Naive thymus-derived CD4-positive, alpha-beta T cell (primary cell): ENCODE data around the gene KCTD3. TPM values are rescaled to one million over a fixed set of nuclear protein-coding genes. Genes with fewer than 3 reads are reported as not detected.

Experiments
- ATAC-seq: fragments of 150-1000 bp; cut with Tn5 transposase; 2 replicates; pipeline ENCODE4 v1.10.0; 2021; ENCODE audit warnings: mild to moderate bottlenecking, moderate library complexity
- CTCF ChIA-PET: fragments of 350-600 bp; sonication (Branson Sonifier 250); formaldehyde crosslinking; loops from one replicate; lab custom pipeline; 2021; ENCODE audit warnings: antibody characterized with exemption; lab: Charles Lee
- POLR2A ChIA-PET: fragments of 350-600 bp; sonication (Branson Sonifier 250); formaldehyde crosslinking; loops from one replicate; lab custom pipeline; 2021; ENCODE audit warnings: antibody characterized with exemption, inconsistent platforms; lab: Charles Lee
- DNase-seq, 9 donors: peaks; one replicate each; pipeline versions ENCODE4 v3.0.0 to v3.0.0-alpha.2; 2020 to 2022; ENCODE audit warnings: mixed read lengths in 1 of 9
- H3K27ac ChIP-seq: one replicate; pipeline ENCODE4 v1.7.0; 2013; ENCODE audit warnings: mild to moderate bottlenecking, low read depth, low read length, moderate library complexity
- H3K27me3 ChIP-seq, 2 donors: one replicate each; pipeline ENCODE4 v1.7.0; 2013; ENCODE audit warnings: low read length in 2 of 2, mild to moderate bottlenecking in 2 of 2, moderate library complexity in 2 of 2; ENCODE audit not compliant: control insufficient read depth in 2 of 2, insufficient read depth in 2 of 2
- H3K36me3 ChIP-seq, 3 experiments: 1 replicate in 2 of 3; 2 replicates in 1 of 3; pipeline ENCODE4 v1.7.0; 2013; ENCODE audit warnings: low read length in 3 of 3, mild to moderate bottlenecking in 3 of 3, moderate library complexity in 1 of 3; ENCODE audit not compliant: insufficient read depth in 3 of 3, control insufficient read depth in 2 of 3
- H3K4me1 ChIP-seq, 2 donors: one replicate each; pipeline ENCODE4 v1.7.0; 2013; ENCODE audit warnings: low read length in 2 of 2, mild to moderate bottlenecking in 2 of 2, moderate library complexity in 1 of 2; ENCODE audit not compliant: control insufficient read depth in 2 of 2, insufficient read depth in 2 of 2
- H3K4me3 ChIP-seq: 2 replicates; pipeline ENCODE4 v1.7.0; 2013; ENCODE audit warnings: mild to moderate bottlenecking, low read length
- H3K9me3 ChIP-seq, 3 experiments: 1 replicate in 2 of 3; 2 replicates in 1 of 3; pipeline ENCODE4 v1.7.0; 2013; ENCODE audit warnings: low read length in 3 of 3; ENCODE audit not compliant: control insufficient read depth in 2 of 3
- H3K27ac Mint-ChIP-seq, 9 donors: one replicate each; pipeline ENCODE4 v1.8.0; 2020 to 2022; ENCODE audit warnings: mixed read lengths in 9 of 9, mild to moderate bottlenecking in 8 of 9, moderate library complexity in 5 of 9, inconsistent platforms in 2 of 9
- H3K27me3 Mint-ChIP-seq, 5 donors: one replicate each; pipeline ENCODE4 v1.8.0; 2021 to 2022; ENCODE audit warnings: mixed read lengths in 5 of 5, mild to moderate bottlenecking in 1 of 5
- H3K36me3 Mint-ChIP-seq, 5 donors: one replicate each; pipeline ENCODE4 v1.8.0; 2020 to 2022; ENCODE audit warnings: mixed read lengths in 5 of 5, mild to moderate bottlenecking in 3 of 5, inconsistent platforms in 1 of 5
- H3K4me1 Mint-ChIP-seq, 7 donors: one replicate each; pipeline ENCODE4 v1.8.0; 2020 to 2022; ENCODE audit warnings: mixed read lengths in 7 of 7, mild to moderate bottlenecking in 3 of 7, inconsistent platforms in 1 of 7
- H3K4me3 Mint-ChIP-seq, 10 donors: one replicate each; pipeline ENCODE4 v1.8.0; 2020 to 2022; ENCODE audit warnings: mild to moderate bottlenecking in 10 of 10, mixed read lengths in 10 of 10, moderate library complexity in 6 of 10, inconsistent platforms in 2 of 10
- H3K9me3 Mint-ChIP-seq, 11 donors: one replicate each; pipeline ENCODE4 v1.8.0; 2020 to 2022; ENCODE audit warnings: mixed read lengths in 11 of 11, mild to moderate bottlenecking in 4 of 11, inconsistent platforms in 1 of 11, moderate library complexity in 1 of 11
- intact Hi-C, 2 donors: fragments of 100-400 bp; cut with micrococcal nuclease; formaldehyde crosslinking; loops; one replicate each; pipeline ENCODE4 v1.15.1; 2023
- polyA plus RNA-seq, 2 donors: library from polyadenylated mRNA; unstranded; fragments of 300-500 nt; fragmentation: Illumina TruSeq; gene quantifications; one replicate each; pipeline ENCODE4 v1.2.3, GENCODE V29; 2021
- total RNA-seq, 6 experiments: library from RNA in 5 of 6; stranded (reverse) in 5 of 6; gene quantifications; 1 replicate in 5 of 6; 2 replicates in 1 of 6; pipeline ENCODE4 v1.2.3 and lab custom pipeline; 2021 to 2026

The KCTD3 gene
- total and polyA plus RNA-seq, 7 experiments from 2014 or later, result 1.5 to 7.4 (median 4.5) TPM

DNA sequence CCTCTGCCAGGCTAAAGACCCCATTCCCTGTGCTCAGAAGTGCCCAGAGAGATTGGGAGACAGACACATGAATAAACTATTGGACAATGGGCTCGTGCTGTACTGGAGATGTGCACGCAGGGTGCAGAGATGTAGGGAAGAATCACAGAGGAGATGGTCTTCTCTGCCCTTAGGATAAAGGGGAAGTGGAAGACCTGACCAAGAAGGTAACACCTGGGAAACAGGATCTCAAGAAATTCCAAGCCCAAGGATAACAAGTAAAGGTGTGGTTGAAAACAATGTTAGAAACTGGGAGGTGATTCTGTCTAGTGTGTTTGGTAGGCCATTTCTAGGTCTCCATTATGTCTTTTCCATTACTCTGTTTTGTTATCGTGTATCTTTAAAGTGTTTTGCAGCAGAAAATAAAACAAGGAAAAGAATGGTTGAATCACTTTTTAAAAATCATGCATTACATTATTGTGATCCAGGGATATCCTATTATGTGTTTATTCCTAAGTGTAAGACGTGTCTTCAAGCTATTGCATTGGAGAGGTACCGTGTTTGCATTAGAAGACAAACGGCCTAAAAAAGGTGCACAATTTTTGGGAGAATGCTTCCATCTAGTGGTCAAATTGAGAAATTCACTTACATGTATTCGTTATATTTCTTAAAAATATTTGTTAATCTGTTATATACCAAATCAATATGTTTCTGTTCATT lies 40.8 kb upstream of the KCTD3 start:
- DNase-seq, result peak in 7 of 9 donors; percentile 16 to 56 (median 47)
- Histone ChIP-seq H3K9me3 (no peaks in the 10 kb centered on the region), H3K36me3 (no peaks in the 10 kb centered on the region), H3K27ac (no peak overlapping the region), H3K4me3 (no peak overlapping the region), H3K4me1 (no peaks in the 10 kb centered on the region), H3K27me3 (no peaks in the 10 kb centered on the region)
- ChIA-PET CTCF (interaction anchor here (0.7 to 2.4 kb wide), 7 partner anchors 13 to 1315 kb away, joined by 3 to 7 read pairs (median 5); no protein-coding TSS in a partner anchor), POLR2A (no interaction called here)
- no peaks in the 10 kb centered on the region for H3K36me3 Mint-ChIP-seq
- H3K27me3 Mint-ChIP-seq, result peaks cover 6 to 18% (median 11%) of the 10 kb centered on the region in 5 donors
- H3K9me3 Mint-ChIP-seq, result no peaks in the 10 kb centered on the region
- ATAC-seq, result peak; percentile 52
- H3K4me1 Mint-ChIP-seq, result peaks cover 0 to 3% (median 0%) of the 10 kb centered on the region in 7 donors
- H3K27ac Mint-ChIP-seq, result no peak overlapping the region
- intact Hi-C loops, result loop anchor here (1.0 to 10.0 kb wide), 9 partner anchors 701 to 1312 kb away; no protein-coding TSS in a partner anchor
- H3K4me3 Mint-ChIP-seq, result no peak overlapping the region

DNA sequence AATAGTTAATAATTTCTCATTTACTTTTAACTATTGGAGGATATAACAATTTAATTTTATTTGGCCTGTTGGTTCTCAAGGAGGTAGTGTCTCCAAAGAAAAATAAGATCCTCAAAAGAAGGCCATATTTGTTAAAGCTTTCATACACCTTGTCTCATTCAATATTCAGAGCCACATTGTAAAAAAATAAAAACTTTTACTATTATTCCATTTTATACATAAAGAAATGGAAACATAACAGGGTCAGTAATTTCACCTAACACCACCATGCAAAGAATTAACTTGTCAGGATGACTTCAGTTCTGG lies 40.3 kb upstream of the KCTD3 start:
- Histone ChIP-seq H3K27me3 (no peaks in the 10 kb centered on the region), H3K36me3 (no peaks in the 10 kb centered on the region), H3K9me3 (no peaks in the 10 kb centered on the region), H3K4me3 (no peak overlapping the region), H3K4me1 (no peaks in the 10 kb centered on the region), H3K27ac (no peak overlapping the region)
- Mint-ChIP-seq H3K9me3 (no peaks in the 10 kb centered on the region), H3K27me3 (peaks cover 6 to 22% (median 12%) of the 10 kb centered on the region in 5 donors), H3K4me3 (no peak overlapping the region), H3K36me3 (no peaks in the 10 kb centered on the region), H3K4me1 (peaks cover 0 to 3% (median 0%) of the 10 kb centered on the region in 7 donors), H3K27ac (no peak overlapping the region)
- ChIA-PET CTCF (interaction anchor here (0.7 to 2.4 kb wide), 7 partner anchors 12 to 1315 kb away, joined by 3 to 7 read pairs (median 4); no protein-coding TSS in a partner anchor), POLR2A (no interaction called here)
- intact Hi-C loops, result loop anchor here (1.0 to 10.0 kb wide), 9 partner anchors 702 to 1312 kb away; no protein-coding TSS in a partner anchor
- no peak for ATAC-seq
- DNase-seq, result peak in 1 of 9 donors; percentile 1

DNA sequence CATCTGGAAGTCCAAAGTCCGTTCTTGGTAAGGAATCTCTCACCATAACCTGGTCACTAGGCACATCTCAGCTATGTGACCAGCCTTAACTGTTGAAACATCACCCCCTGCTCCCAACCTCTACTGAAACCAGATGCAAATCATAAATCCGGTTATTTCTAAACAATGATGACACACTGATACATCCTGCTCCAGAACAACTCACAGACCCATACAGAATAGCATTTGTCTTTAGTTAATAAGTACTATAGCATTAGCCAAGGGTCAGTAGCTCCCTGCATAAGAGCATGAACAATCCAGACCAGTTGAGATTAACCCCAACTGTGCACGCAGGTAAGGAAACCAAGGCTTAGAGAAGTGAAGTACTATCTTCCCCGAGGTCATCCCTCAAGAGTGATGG lies 38.0 kb upstream of the KCTD3 start:
- no peak overlapping the region for H3K4me3 Mint-ChIP-seq
- ATAC-seq (no peak), DNase-seq (no peak)
- no peaks in the 10 kb centered on the region for H3K36me3 Mint-ChIP-seq
- H3K27me3 Mint-ChIP-seq, result peaks cover 4 to 35% (median 19%) of the 10 kb centered on the region in 5 donors
- H3K27me3 ChIP-seq, result no peaks in the 10 kb centered on the region
- intact Hi-C loops, result loop anchor here in 1 of 2 donors (5.0 to 10.0 kb wide), 2 partner anchors 704 to 1267 kb away; no protein-coding TSS in a partner anchor
- CTCF ChIA-PET, result interaction anchor here (0.6 kb wide), 1 partner anchor 9 kb away, joined by 3 read pairs; no protein-coding TSS in a partner anchor
- H3K4me1 Mint-ChIP-seq, result peaks cover 0 to 3% (median 0%) of the 10 kb centered on the region in 7 donors
- H3K27ac Mint-ChIP-seq, result no peak overlapping the region
- H3K9me3 Mint-ChIP-seq, result no peaks in the 10 kb centered on the region
- no peaks in the 10 kb centered on the region for H3K4me1 ChIP-seq
- no peaks in the 10 kb centered on the region for H3K9me3 ChIP-seq
- H3K27ac ChIP-seq, result no peak overlapping the region
- H3K36me3 ChIP-seq, result no peaks in the 10 kb centered on the region
- POLR2A ChIA-PET, result no interaction called here
- no peak overlapping the region for H3K4me3 ChIP-seq

DNA sequence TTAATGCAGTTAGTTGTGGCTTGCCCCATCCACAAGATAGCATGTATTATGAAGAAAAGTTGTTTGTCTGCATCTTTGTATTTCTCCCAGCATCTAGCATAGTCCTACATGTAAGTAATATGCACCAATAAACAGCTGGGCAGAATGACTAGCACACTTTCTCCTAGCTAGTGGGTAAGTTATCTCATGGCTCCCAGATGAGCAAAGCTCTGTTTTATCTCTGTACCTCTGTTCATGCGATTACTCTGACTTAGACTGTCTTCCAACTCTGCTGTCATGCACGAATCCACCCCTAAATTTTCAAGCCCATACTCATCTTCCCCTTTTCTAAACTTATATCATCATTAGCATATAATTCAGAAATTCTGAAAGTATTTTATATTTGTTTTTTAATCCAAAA lies 37.5 kb upstream of the KCTD3 start:
- H3K36me3 ChIP-seq, result no peaks in the 10 kb centered on the region
- peaks cover 0 to 3% (median 0%) of the 10 kb centered on the region in 7 donors for H3K4me1 Mint-ChIP-seq
- H3K4me3 ChIP-seq, result no peak overlapping the region
- no peak overlapping the region for H3K27ac Mint-ChIP-seq
- H3K9me3 ChIP-seq, result no peaks in the 10 kb centered on the region
- no peak for DNase-seq
- no peaks in the 10 kb centered on the region for H3K27me3 ChIP-seq
- ATAC-seq, result no peak
- H3K36me3 Mint-ChIP-seq, result no peaks in the 10 kb centered on the region
- ChIA-PET POLR2A (no interaction called here), CTCF (interaction anchor here (0.6 kb wide), 1 partner anchor 8 kb away, joined by 3 read pairs; no protein-coding TSS in a partner anchor)
- no peak overlapping the region for H3K4me3 Mint-ChIP-seq
- H3K27me3 Mint-ChIP-seq, result peaks cover 7 to 39% (median 19%) of the 10 kb centered on the region in 5 donors
- no peaks in the 10 kb centered on the region for H3K4me1 ChIP-seq
- H3K9me3 Mint-ChIP-seq, result no peaks in the 10 kb centered on the region
- H3K27ac ChIP-seq, result no peak overlapping the region
- intact Hi-C loops, result loop anchor here in 1 of 2 donors (5.0 to 10.0 kb wide), 2 partner anchors 705 to 1267 kb away; no protein-coding TSS in a partner anchor

DNA sequence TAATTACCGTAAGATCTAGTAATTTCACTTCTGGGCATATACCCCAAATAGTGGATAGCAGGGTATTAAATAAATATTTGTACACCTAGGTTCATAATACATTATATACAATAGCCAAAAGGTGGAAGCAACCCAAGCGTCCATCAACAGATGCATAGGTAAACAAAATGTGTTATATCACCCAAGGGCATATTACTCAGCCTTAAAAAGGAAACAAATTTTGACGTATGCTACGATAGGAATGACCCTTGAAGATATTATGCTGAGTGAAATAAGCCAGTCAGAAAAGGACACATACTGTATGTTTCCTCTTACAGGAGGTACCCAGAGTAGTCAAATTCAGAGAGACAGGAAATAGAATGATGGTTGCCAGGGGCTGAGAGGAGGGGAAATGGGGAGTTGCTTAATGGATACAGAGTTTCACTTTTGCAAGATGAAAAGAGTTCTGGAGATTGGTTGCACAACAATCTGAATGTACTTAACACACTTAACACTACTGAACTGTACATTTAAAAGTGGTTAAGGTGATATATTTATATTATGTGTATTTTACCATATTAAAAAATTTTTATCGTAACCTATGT lies 36.6 kb upstream of the KCTD3 start:
- H3K9me3 ChIP-seq, result no peaks in the 10 kb centered on the region
- H3K4me1 Mint-ChIP-seq, result peaks cover 0 to 3% (median 0%) of the 10 kb centered on the region in 7 donors

DNA sequence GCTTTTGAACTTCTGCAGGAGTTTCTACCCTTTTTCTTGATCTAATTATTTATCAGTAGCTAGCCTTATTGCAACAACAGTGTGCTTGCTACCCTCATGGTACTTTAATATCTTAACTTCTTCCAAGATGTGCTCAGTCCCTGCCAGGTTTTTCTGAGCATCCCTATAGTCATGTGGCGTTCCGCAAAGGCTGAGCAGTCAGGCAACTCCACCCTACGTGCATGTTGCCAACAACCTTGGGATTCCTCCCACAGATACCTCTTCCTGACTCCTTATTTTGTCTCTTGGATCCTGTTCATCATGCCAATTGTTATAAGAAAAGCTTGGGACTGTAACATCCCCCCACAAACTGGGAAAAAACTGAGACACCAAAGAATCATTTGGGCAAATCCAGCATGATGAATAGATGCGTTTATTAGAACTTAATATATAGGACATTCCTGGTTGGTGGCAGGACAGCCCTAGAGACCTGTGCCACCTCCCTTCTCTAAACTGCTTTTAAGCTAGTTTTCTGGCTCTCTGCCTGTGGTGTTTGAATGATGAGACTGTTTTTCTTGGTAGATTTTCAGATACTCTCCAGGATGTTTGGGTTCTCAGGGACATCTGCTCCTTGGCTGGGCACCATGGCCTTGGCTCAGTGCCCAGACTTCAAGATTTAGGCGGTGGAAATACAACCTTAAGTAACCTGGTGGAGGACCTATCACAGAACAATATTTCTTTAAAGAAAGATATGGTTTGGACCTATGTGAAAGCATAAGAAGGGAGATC lies 27.1 kb upstream of the KCTD3 start:
- intact Hi-C loops, result no loop called here
- CTCF ChIA-PET, result interaction anchor here (1.5 kb wide), 1 partner anchor 13 kb away, joined by 6 read pairs; no protein-coding TSS in a partner anchor
- Mint-ChIP-seq H3K36me3 (no peaks in the 10 kb centered on the region), H3K4me3 (no peak overlapping the region), H3K9me3 (peaks cover 0 to 8% (median 0%) of the 10 kb centered on the region in 11 donors), H3K27ac (no peak overlapping the region), H3K4me1 (peaks cover 0 to 10% (median 0%) of the 10 kb centered on the region in 7 donors), H3K27me3 (peaks cover 0 to 23% (median 8%) of the 10 kb centered on the region in 5 donors)
- no peak for ATAC-seq
- H3K27me3 ChIP-seq, result no peaks in the 10 kb centered on the region
- POLR2A ChIA-PET, result no interaction called here
- H3K4me3 ChIP-seq, result no peak overlapping the region
- no peak overlapping the region for H3K27ac ChIP-seq
- DNase-seq, result no peak
- H3K4me1 ChIP-seq, result no peaks in the 10 kb centered on the region
- no peaks in the 10 kb centered on the region for H3K9me3 ChIP-seq
- H3K36me3 ChIP-seq, result no peaks in the 10 kb centered on the region

More for the DNA sequence above, 36.6 kb upstream of the KCTD3 start:
- H3K4me1 ChIP-seq, result no peaks in the 10 kb centered on the region
- H3K36me3 ChIP-seq, result no peaks in the 10 kb centered on the region
- no peaks in the 10 kb centered on the region for H3K27me3 ChIP-seq
- Mint-ChIP-seq H3K36me3 (no peaks in the 10 kb centered on the region), H3K9me3 (no peaks in the 10 kb centered on the region), H3K4me3 (no peak overlapping the region), H3K27me3 (peaks cover 7 to 48% (median 23%) of the 10 kb centered on the region in 5 donors), H3K27ac (no peak overlapping the region)
- ChIA-PET CTCF (interaction anchor here (0.7 kb wide), 1 partner anchor 903 kb away, joined by 5 read pairs; no protein-coding TSS in a partner anchor), POLR2A (no interaction called here)
- no peak overlapping the region for H3K4me3 ChIP-seq
- ATAC-seq (no peak), DNase-seq (no peak)
- no peak overlapping the region for H3K27ac ChIP-seq
- intact Hi-C loops, result loop anchor here in 1 of 2 donors (5.0 kb wide), 1 partner anchor 77 kb away; no protein-coding TSS in a partner anchor
